NCI-H1436 treated with DMSO at 0.1 percent for 48 hours (cell line): ENCODE data around the gene RYR2.
"Not testable (repeated sequence)": the region's sequence is repeated elsewhere in the genome, so short reads cannot be mapped to it uniquely, and the experiment has no call there.

ENCODE experiments used
- DNase-seq: peaks from one replicate; lab custom pipeline; 2025; lab: John Stamatoyannopoulos, UW

Gene RYR2

DNA sequence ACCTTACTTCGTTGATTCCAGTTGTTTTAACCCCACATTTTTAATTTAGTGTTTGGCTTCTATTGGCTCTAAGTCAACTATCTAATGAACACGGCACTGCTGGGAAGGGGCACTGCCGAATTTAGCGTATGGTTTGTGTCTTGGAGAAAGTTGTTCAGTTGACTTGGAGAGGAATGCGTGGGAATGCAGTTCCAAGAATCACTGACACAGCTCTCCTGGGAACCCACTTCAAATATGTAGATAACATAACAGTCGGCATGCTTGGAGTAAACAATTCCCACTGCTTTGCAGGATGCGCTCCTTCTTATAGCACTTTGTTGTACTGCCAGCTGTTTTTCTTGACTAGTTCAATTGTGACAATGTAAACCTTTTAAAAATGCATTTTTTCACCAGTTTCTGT, 104.3 kb downstream of the RYR2 start:
- no peak for DNase-seq

DNA sequence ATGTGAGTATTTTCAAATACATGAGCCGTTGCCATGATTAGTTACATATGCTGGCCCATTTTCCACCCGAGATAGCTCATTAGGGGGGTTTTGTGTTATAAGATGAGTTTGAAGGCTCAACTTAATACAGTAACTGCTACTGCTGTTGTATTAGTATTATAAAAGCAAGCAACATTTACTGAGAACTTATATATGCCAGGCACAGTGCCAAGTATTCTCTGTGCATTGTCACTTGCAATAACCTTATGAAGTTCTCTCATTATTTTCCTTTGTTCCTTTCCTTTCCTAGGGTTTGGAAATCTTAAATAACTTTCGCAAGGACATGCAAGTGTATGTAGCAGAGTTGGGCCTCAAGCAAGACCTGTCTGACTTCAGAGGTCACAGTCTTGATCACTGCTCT, 107.9 kb downstream of the RYR2 start:
- no peak for DNase-seq

DNA sequence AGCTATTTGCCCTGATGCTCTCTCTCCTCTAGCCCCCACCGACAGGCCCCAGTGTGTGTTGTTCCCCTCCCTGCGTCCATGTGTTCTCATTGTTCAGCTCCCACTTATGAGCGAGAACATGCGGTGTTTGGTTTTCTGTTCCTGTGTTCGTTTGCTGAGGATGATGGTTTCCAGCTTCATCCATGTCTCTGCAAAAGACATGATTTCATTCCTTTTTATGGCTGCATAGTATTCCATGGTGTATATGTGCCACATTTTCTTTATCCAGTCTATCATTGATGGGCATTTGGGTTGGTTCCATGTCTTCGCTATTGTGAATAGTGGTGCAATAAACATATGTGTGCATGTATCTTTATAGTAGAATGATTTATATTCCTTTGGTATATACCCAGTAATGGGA, 110.0 kb downstream of the RYR2 start:
- DNase-seq = not testable (repeated sequence)

DNA sequence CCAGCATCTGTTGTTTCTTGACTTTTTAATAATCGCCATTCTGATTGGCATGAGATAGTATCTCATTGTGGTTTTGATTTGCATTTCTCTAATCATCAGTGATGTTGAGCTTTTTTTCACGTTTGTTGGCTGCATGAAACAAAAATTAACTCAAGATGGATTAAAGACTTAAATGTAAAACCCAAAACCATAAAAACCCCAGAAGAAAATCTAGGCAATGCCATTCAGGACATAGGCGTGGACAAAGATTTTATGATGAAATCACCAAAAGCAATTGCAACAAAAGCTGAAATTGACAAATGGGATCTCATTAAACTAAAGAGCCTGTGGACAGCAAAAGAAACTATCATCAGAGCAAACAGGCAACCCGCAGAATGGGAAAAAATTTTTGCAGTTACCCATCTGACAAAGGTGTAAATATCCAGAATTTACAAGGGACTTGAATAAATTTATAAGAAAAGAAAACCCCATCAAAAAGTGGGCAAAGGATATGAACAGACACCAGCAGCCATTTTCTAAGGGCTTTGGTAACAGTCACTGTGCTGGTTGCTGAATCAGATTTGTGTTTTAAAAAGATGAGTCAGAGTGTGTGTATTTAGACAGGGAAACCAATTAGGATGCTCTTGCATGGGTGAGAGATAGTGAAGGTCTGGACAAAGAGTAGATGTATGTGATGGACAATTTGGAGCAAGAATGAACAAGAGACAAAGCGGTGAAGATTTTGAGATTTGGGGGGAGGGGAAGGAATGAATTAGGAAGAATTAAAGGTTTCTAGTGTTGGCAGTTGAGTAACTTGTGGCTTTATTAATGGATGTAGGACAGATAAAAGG, 110.7 kb downstream of the RYR2 start:
- DNase-seq = no peak

DNA sequence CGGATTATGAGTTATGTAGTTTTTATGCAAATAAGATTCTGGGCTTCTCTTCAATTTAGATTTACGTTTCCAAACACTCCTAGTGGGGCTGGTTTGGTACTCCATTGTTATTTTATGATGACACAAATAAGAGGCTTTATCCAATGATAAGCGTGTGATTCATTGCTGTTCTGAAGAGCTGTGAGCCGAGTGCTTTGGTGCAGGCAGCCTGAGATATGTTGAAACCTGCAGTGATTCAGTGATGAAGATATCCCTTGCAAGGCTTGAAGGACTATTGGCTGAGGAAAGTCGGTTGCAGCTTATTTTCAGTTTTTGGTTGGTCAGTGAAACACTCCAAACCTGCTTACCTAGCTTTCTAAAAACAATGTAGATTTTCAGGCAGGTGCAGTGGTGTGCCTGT, 112.2 kb downstream of the RYR2 start:
- no peak for DNase-seq

DNA sequence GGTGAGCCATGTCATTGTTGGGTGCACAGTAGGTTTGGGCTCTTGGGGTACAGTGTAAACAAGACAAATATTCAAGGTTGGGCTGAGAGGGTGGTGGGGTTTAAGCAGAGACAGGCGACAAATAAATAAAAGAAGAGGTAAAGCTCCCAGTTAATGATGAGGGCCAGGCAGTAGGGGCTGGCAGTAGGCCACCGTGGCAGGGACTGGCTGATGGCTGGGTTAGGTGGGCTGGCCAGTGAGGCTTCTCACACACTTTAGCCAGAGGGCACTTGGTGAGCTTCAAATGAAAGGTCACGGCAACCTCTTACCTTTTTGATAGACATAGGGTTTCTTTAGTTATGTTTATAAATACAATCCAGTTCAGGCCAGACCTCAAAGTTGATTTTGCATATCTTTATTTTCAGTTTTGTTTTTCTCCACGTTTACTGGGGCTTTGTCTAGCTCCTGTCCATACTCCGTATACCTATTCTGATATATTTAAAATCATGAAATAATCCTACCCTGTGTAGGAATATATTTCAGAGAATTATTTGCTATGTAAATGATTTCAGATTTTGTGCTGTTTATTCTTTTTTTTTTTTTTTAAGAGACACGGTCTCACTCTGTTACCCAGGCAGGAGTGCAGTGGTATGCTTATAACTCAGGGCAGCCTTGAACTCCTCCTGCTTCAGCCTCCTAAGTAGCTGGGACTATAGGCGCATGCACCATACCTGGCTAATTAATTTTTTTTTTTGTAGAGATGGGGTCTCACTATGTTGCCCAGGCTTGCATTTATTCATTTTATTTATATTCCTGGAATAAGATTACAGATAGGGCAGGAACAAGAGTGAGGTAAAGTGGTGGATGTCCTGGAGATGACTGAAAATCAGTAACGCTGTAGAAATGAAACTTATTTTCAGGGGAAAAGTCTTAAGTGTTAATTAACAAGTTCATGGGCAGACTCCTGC, 122.7 kb downstream of the RYR2 start:
- no peak for DNase-seq

DNA sequence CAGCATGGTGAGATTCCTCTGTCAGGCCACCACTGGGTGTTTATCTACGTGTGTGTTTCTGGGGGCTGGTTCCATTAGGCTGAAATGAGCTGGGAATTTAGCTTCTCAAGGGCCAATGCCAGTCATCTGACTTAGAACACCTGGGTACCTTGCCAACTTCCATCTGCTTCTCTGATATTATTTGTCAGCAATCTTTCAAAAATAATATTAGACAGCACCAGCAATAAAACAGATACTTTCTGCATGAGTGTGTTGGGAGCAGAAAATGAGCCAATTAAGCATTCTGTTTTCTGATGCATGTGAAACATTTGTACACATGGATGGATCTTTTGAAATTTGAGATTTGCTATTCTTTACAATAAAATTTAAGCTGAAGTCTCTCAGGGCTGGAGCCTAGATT, 124.1 kb downstream of the RYR2 start:
- no peak for DNase-seq

DNA sequence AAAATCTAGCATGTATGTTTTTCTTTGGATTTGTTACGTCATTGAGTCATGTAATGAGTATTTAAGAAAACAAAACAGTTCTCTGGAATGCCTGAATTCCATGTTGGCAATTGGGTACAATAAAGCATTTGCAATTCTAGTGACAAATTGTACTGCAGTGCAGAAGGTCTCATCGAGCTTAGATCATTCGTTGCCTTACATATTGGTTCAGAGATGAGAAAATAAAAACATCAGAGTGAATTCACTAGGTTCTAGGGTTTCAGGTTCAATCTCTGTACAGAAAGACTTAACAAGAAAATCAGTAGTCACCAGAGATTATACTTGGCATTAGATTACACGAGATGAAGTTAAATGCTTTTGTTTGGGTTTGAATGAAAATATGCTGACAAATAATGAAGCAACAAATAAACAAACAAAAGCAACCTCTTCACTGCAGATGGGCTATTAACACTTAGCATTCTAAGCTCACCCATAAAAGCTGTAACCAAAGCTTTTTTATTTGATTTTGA, 124.7 kb downstream of the RYR2 start:
- DNase-seq = no peak

DNA sequence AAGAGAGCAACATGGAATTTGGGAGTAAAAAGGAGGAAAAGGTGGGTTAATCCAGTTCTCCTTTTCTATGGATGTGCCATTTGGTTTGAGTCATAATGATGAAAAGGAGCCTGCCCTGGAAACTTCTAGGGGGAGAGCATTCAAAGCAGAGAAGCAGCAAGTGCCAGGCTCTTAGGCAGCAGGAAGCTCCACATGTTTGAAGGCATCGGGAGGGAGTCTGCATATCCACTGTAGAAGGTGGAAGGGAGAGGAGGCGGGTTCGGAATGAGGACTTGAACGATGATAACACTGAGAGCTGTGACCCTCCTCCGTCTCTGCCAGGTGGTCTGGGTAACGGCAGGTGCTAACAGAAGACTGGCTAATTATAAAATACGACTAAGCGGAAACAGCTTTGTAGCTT, 128.2 kb downstream of the RYR2 start:
- no peak for DNase-seq

DNA sequence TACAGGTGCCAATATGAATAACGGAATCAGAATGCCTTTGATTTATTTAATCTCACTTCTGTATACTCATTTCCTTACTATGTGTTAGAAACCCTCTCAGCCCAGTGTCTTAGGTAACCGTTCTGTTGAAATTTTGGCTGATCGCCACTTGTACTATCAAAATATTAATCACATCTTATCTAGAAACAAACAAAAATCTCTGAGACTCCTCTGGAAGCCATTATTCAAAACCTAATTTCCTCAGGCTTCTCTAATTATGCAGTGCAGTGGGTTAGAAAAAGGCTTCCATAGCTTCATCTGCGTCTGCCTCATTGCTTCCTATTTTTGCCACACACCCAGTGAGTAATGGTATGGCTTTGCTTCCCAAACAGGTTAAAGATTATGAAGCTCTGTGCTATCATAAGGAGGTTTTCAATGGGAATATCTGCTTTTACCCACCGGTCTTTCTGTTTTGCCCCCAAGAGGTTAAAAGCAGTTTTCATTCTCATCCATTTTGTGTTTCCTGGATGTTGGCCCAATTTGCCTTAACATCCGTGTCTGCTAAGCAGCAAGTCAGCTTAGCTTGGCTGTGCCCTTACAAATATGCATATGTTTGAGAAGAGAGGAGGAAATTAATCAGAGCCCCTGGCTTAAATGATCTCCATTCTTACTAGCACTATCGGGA, 129.6 kb downstream of the RYR2 start:
- DNase-seq = no peak

DNA sequence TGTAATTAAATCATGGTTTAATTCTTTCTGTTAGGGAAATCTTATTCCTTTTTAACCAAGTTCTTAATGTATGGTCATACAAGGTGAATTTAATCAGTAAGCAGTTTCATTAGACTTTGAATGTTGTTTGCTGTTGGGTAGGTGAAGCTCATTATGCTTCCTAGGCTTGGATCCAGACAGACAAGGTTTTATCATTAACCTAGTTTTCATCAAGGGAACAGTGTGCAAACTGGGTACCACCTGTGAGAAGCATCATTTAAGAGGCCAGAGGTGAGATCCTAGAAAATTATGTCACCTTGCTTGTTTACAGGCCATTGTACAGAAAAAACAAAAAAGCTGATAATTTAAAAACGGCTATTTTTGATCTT, 130.1 kb downstream of the RYR2 start:
- no peak for DNase-seq

DNA sequence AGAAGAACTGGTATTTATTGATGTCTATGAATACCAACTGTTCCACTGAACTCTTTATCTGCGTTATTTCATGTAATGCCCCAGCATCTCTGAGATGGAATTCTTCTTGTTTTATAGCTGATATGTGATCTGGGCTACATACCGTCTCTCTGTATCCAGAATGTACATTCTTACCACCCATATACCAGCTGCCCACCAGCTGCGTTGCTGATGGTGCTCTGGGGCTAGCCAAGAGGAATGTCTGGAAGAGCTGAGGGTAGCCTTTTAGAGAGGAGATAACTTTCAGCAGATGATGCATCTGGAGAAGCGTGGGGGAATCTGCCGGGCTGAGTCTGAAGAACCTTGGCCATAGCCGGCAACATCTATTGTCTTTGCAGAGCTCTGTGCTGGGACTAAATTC, 137.5 kb downstream of the RYR2 start:
- no peak for DNase-seq

DNA sequence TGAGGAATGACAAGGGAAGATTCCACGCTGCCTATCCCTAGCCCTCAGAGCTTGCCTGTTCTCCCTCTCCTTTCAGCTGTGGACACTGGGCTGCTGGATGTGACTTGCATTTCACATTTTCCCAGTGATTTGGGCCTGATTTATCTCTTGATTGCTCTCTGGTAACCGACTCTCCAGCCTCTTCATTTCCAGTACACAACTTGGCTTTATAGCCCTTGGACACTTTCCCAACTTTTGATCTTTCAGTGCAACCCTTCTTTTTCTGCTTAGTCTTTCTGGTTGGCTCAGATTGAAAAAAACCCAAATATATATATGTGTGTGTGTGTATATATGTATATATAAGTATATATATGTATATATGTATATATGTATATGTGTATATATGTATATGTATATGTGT, 138.3 kb downstream of the RYR2 start:
- no peak for DNase-seq

DNA sequence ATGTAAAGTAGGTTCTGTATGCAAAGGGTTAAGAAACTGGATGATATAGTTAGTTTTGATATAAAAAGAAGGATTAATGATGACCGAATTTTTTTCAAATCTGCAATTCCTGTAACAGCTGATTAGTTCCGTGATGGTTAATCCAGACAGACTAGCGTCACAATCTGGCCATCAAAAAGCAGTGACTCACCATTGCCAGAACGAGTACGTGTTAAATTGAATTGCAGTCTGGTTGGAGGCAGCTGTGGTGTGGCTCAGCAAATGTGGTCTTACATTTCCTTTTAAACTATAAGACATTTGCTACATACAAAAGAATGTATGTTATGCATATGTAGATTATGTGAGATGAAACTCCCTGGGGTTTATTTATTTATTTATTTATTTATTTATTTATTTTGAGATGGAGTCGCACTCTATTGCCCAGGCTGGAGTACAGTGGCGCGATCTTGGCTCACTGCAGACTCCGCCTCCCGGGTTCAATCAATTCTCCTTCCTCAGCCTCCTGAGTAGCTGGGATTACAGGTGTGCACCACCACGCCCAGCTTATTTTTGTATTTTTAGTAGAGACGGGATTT, 139.8 kb downstream of the RYR2 start:
- no peak for DNase-seq

DNA sequence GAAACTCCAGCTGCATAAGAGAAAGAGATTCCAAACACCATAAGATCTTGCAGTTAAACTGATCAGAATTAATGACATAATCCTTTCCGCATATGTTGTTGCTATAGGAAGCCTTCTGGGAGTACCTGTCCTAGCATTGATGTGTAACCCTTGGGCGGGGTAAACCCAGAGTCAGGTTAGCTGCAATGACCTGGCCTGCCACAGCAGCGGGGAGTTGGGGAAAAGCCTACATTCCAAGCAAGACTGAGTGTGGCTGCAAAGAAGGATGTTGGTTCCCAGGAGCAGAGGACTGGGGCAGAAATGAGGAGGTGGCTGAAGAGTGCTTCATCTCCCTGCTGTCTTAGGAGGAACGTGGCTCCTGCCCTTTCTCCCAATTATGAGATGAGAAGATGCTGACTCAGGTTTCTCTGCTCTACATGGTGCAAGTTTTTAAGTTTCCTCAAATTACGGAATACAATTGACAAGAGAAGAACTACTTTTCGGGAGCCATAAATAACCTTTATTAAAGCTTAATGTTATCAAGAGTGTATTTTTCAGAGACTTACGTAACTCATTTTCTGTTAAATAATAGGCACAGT, 142.1 kb downstream of the RYR2 start:
- DNase-seq = no peak

DNA sequence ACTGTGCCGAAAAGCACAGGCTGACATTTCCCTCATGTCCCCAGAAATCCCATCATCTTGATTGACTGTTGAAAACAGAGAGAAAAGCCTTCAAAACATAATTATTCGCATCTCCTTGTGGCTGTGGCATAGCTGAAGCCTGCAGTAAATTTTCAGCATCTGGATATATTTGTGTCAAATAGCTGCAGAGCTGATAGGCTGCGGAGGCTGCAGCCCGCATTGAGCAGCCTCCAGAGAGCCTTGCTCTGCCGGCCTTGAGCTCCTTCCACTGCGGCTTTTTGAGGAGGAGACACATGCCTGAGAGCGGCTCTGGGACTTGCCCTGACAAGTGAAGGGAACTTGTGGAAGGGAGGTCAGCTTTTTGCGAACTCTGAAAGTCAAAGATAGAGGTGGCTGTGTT, 144.7 kb downstream of the RYR2 start:
- DNase-seq = no peak

DNA sequence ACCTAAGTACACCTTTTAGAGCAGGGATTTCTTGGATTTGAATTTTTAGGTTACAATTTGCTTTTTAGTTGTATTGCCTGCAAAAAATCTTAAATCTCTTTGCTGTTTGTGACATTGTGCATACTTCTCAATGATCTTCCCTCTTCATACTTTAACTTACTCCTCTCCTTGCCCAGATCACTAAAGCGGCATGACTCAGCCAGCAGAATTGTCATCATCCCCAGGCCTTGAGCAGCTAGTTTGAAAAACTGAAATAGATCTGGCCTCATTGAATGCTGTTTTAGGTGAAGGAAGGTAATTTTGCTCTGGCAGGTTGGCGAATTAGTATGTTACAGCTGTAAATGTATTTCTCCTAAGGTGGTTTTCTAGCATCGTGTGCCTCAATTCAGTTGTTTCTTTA, 145.9 kb downstream of the RYR2 start:
- DNase-seq = no peak

DNA sequence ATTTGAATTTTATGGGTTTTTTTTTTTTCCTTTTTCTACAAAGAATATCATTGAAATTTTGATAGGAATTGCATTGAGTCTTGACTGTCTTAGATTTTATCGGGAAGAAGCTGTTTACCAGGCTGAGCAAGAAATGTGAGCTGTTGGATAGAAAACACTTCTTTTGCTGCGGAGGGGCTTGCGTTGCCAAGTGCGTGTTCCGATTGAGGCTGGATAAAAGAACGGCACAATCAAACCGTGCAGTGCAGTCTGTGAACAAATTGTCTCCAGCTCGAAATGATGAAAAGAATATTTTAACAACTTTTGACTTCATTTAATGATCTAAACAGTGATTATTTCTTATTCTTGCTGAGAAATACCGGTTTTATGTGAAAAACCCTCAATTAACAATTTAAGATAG, 149.4 kb downstream of the RYR2 start:
- DNase-seq = no peak

DNA sequence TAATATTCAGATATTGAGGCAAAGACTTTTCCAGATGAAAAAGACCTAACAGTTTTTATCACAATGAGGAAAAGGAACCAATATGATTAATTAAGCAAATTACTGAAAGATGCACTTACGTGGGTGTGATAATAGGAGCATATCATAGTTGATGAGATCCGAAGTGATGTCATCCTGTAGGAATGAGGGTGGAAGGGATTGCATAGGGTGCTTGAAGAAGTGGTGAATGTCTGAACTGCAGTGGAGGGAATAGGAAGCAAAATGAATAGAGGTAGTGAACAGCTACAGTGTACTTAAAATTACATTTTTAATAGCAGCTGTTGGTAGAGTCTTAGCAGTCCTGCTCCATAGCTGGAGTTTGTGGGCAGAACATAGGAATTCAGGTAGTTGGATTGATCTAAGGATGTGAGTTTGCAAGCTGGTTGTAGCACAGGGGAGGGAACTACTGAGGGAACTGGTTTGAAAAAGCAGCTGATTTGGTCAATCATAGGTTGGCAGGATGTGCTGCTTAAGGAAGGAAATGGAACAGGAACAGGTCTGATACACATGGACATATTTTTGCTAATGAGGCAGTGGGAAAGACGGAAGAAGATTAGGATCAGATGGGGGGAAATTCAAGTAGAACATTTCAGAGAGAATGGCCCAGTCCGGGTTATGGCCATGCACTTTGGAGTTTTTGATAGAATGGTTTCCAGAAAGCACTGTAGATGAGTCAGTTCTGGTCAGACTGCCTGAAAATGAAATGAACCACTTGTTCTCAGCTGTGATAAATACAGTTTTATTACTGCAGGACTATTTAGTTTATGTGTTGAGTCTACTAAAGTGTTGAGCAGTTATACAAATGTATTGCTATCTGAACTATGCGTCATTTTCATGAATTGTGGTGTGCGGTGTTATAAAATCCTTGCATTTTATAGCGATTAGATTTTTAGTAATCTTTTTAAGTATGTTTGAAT, 155.8 kb downstream of the RYR2 start:
- no peak for DNase-seq

DNA sequence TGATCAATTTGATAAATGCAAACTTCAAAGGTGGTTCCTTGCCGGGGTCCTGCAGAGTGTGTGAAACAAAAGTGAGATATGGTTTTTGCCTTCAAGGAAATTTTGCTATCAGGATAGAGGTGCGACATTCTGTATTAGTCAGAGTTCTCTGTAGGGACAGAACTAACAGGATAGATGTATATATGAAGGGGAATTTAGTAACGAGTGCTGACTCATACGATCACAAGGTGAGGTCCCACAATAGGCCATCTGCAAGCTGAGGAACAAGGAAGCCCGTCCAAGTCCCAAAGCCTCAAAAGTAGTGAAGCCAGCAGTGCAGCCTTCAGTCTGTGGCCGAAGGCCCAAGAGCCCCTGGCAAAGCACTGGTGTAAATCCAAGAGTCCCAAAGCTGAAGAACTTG, 157.0 kb downstream of the RYR2 start:
- no peak for DNase-seq

DNA sequence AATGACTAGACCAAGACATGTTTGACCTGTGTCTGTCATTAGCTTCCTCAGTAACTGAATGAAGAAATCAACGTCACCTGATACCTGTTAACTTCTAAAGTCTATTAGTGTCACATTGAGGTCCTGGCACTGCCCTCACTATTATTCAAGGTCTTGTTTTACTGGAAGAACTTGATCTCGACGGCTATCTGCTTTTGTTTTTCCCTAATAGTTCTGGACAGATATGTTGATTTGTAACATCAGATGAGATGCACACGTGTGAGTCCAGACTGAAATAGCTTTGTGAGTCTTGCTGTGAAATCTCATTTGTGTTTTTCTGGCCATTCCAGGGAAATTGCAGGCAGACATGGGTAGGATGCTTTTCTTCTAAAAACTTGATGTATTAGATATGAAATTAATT, 159.2 kb downstream of the RYR2 start:
- DNase-seq = no peak
